Measurements from ENCODE around the gene LRRC53. TPM values are rescaled to one million over a fixed set of nuclear protein-coding genes. Genes with fewer than 3 reads are reported as not detected.

LRRC53 gene
- polyA plus RNA-seq, 2 of the 4 experiments (the other 2 are of a cell fraction), result not detected

- Histone ChIP-seq H3K4me3 (no peak overlapping the region), H3K9me3 (no peaks in the 10 kb centered on the region), H3K4me2 (no peak overlapping the region), H3K4me1 (no peaks in the 10 kb centered on the region), H3K27ac (no peak overlapping the region)
- POLR2A ChIA-PET, result no interaction called here
- WGBS (ENCODE audit: missing lambda C conversion rate), result 22% methylated on average over 6 of the region's 6 CpGs
- TF ChIP-seq PBX3 (IDR thresholded peaks at IDR 0.05), result no peak
- DNase-seq (ENCODE audit: low read depth in 1 of 2, low spot score in 1 of 2) (no peak), ATAC-seq (no peak), FAIRE-seq (no peak)
- CTCF ChIA-PET, result no interaction called here
Measured at GRCh38 chr1:74517599-74518051, 5.2 kb upstream of the LRRC53 start.

DNA sequence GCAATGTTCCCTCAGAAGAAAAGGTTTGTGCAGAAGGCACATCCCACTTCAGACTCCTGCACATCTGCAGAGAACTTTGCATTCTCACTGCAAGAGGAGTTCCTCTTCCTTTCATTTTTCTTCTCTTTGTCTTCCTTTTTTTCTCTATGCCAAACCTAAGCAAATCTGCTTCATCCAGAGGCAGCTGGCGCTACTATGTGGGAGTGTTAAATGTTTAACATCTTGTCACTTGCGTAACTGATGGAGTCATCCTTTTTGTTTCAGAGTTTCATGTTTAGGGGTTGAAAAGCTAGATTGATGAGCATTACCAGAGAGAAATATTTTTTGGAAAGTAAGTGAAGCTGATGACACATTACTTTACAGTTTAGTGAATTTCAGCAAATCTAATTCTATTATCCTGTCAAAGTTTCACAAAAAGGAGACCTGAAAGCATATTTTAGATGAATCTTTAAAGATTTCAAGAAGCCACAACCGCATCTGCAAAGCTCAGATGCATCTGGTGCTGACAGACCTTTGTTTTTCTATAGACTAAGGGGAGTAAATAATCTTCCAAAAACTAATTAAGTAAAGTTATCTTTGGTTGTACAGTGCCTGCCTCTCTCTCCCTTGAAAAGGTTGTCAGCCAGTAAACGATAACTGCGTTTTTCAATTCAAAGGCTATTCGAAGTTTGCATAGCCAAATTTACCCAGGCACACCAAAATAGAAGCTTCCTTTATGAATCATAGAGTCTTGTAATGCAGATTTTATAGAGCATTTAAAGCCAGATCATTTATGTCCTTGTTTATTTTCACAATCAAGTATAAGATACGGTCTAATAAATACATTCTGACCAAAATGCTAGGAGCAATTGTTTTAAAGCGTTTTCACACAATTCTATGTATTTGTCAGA lies 1.2 kb upstream of the LRRC53 start:
- no peak overlapping the region for H3K4me3 ChIP-seq
- no peak for ATAC-seq
- FAIRE-seq, result no peak
- ChIA-PET POLR2A (interaction anchor here (0.6 kb wide), 1 partner anchor 219 kb away, joined by 5 read pairs; no protein-coding TSS in a partner anchor), CTCF (interaction anchor here (0.7 kb wide), 1 partner anchor 10 kb away, joined by 3 read pairs; no protein-coding TSS in a partner anchor)
- no peak overlapping the region for H3K4me2 ChIP-seq
- H3K4me1 ChIP-seq, result no peaks in the 10 kb centered on the region
- H3K9me3 ChIP-seq, result no peaks in the 10 kb centered on the region
- H3K27ac ChIP-seq, result no peak overlapping the region
- 35% methylated on average over 8 of the region's 8 CpGs for WGBS (ENCODE audit: missing lambda C conversion rate)
- TF ChIP-seq NFE2L2 (conservative IDR thresholded peaks at IDR 0.05; ENCODE audit: low read length), result no peak
- TF ChIP-seq KDM1A (IDR thresholded peaks at IDR 0.05; ENCODE audit: low read depth), result no peak
- no peak for TF ChIP-seq CEBPB (IDR thresholded peaks at IDR 0.05)
- TF ChIP-seq, protein P1, sequence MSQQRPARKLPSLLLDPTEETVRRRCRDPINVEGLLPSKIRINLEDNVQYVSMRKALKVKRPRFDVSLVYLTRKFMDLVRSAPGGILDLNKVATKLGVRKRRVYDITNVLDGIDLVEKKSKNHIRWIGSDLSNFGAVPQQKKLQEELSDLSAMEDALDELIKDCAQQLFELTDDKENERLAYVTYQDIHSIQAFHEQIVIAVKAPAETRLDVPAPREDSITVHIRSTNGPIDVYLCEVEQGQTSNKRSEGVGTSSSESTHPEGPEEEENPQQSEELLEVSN (IDR thresholded peaks at IDR 0.05; ENCODE audit: borderline replicate concordance, low read depth), result no peak
- TF ChIP-seq RCOR1 (IDR thresholded peaks at IDR 0.05; ENCODE audit: low read depth, low read length), result no peak
- no peak for TF ChIP-seq CBX2 (IDR thresholded peaks at IDR 0.05; ENCODE audit: borderline replicate concordance, low read depth)
- no peak for TF ChIP-seq NPAS2 (CRISPR knock-in tag; IDR thresholded peaks at IDR 0.05; ENCODE audit: borderline replicate concordance)
- TF ChIP-seq PBX3 (IDR thresholded peaks at IDR 0.05), result no peak
- no peak for TF ChIP-seq MAZ (IDR thresholded peaks at IDR 0.05; ENCODE audit: borderline replicate concordance, low read depth, low read length)
- no peak for TF ChIP-seq ESRRA (IDR thresholded peaks at IDR 0.05; ENCODE audit: borderline replicate concordance, low read length)
- no peak for TF ChIP-seq MYC (IDR thresholded peaks at IDR 0.05; ENCODE audit: borderline replicate concordance, low read length)
- DNase-seq (ENCODE audit: low read depth in 1 of 2, low spot score in 1 of 2), result no peak

DNA sequence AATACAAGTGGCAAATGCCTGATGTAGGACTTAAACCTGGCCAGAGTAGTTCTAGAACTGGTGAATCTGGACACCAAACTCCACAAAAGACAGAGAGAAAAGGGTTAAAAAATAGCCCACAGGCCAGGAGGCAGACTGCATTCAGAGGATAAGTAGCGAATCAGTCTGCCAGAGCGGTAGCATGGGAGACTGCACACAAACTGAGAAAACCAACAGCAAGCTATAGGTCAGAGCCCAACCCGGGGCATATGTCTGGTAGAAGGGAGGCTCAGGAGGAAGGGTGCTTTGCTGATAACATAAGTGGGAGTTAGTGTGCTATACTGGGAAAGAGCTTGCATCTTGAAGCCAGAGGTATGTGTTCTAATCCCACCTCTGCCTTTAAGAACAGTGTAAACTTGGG lies 4.0 kb downstream of the LRRC53 start:
- WGBS (ENCODE audit: missing lambda C conversion rate), result 15% methylated on average over 3 of the region's 3 CpGs
- POLR2A ChIA-PET, result no interaction called here
- TF ChIP-seq, protein P2, sequence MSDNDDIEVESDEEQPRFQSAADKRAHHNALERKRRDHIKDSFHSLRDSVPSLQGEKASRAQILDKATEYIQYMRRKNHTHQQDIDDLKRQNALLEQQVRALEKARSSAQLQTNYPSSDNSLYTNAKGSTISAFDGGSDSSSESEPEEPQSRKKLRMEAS (IDR thresholded peaks at IDR 0.05), result no peak
- TF ChIP-seq NPAS2 (CRISPR knock-in tag; IDR thresholded peaks at IDR 0.05; ENCODE audit: borderline replicate concordance) (no peak), SMC3 (IDR thresholded peaks at IDR 0.05) (no peak), BHLHE40 (IDR thresholded peaks at IDR 0.05; ENCODE audit: low read depth, low read length) (no peak), EHMT2 (IDR thresholded peaks at IDR 0.05; ENCODE audit: low read depth) (no peak), ESRRA (IDR thresholded peaks at IDR 0.05; ENCODE audit: borderline replicate concordance, low read length) (no peak), KDM1A (IDR thresholded peaks at IDR 0.05; ENCODE audit: low read depth) (no peak), GATA3 (IDR thresholded peaks at IDR 0.05; ENCODE audit: borderline replicate concordance) (no peak)
- TF ChIP-seq, protein P1 (IDR thresholded peaks at IDR 0.05; ENCODE audit: borderline replicate concordance, low read depth), result no peak
- H3K4me1 ChIP-seq, result no peaks in the 10 kb centered on the region
- no peak for DNase-seq (ENCODE audit: low read depth in 1 of 2, low spot score in 1 of 2)
- no peak overlapping the region for H3K4me3 ChIP-seq
- no peak for ATAC-seq
- no peak overlapping the region for H3K4me2 ChIP-seq
- CTCF ChIA-PET, result no interaction called here
- no peak overlapping the region for H3K27ac ChIP-seq
- no peak for FAIRE-seq
- H3K9me3 ChIP-seq, result no peaks in the 10 kb centered on the region
